Effector memory CD4-positive, alpha-beta T cell (primary cell): Measurements from ENCODE around the gene R3HCC1L.

Source experiments
- DNase-seq, 3 donors: peaks; one replicate each; pipeline ENCODE4 v3.0.0-alpha.2; 2020
- H3K27ac ChIP-seq: 2 replicates; pipeline ENCODE4 v1.7.0; 2013; ENCODE audit warnings: mild to moderate bottlenecking, low read length, moderate library complexity; ENCODE audit not compliant: insufficient read depth, poor library complexity, severe bottlenecking
- H3K27me3 ChIP-seq: replicated peaks from 2 replicates; pipeline ENCODE4 v1.7.0; 2013; ENCODE audit warnings: mild to moderate bottlenecking, low read length; ENCODE audit not compliant: insufficient read depth, control insufficient read depth, poor library complexity, severe bottlenecking
- H3K36me3 ChIP-seq: 2 replicates; pipeline ENCODE4 v1.7.0; 2013; ENCODE audit warnings: mild to moderate bottlenecking, low read length, moderate library complexity; ENCODE audit not compliant: control insufficient read depth, insufficient read depth
- H3K4me1 ChIP-seq: 2 replicates; pipeline ENCODE4 v1.7.0; 2013; ENCODE audit warnings: low read length, mild to moderate bottlenecking; ENCODE audit not compliant: control insufficient read depth, insufficient read depth, poor library complexity, severe bottlenecking
- H3K4me3 ChIP-seq: 2 replicates; pipeline ENCODE4 v1.7.0; 2013; ENCODE audit warnings: low read length, low read depth, mild to moderate bottlenecking; ENCODE audit not compliant: insufficient read depth, poor library complexity, severe bottlenecking
- H3K9me3 ChIP-seq: 2 replicates; pipeline ENCODE4 v1.7.0; 2013; ENCODE audit warnings: mild to moderate bottlenecking, low read length, moderate library complexity; ENCODE audit not compliant: control insufficient read depth

Gene R3HCC1L

DNA sequence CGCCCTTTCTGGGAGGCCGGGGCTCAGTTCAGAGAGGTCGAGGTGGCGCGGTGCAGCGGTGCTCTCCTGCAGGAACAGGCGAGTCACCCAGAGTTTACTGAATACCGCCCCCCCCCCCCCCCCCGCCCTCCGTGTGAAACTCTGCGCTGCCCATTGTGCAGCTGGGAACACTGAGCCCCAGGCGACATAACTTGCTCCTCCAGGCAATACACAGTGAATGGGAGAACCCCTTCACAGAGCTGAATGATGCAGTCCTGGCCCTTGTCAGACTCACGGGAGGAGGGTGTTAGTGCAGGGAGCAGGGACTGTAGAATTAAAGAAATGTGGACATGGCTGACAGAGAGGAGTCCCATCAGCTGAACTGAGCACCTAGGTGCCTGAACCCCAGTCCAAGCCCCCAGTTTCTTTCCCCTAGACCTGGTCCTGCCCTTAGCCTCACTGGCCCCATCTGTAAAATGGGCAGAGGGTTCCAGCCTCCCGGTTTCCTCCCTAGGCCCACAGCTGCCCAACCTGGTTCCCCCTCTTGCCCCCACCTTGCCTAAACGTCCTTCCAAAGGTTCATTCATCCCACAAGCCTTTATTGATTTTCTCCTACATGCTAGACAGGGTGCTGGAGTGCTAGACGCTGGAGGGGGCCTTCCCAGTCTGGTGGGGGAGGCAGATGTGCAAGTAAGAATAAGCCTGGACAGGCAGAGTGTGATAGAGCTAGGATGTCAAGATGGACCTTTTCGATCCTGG is 134.4 kb downstream of the R3HCC1L start:
- Histone ChIP-seq H3K27ac (no peak overlapping the region), H3K9me3 (no peaks in the 10 kb centered on the region), H3K4me3 (no peak overlapping the region), H3K27me3 (peaks cover 18% of the 10 kb centered on the region), H3K4me1 (peaks cover 3% of the 10 kb centered on the region), H3K36me3 (no peaks in the 10 kb centered on the region)
- DNase-seq, result no peak

- H3K27me3 ChIP-seq, result peaks cover 18% of the 10 kb centered on the region
- no peaks in the 10 kb centered on the region for H3K36me3 ChIP-seq
- peaks cover 3% of the 10 kb centered on the region for H3K4me1 ChIP-seq
- H3K27ac ChIP-seq, result no peak overlapping the region
- H3K4me3 ChIP-seq, result no peak overlapping the region
- no peaks in the 10 kb centered on the region for H3K9me3 ChIP-seq
- DNase-seq, result no peak
Observed at GRCh38 chr10:98269435-98269912, 135.0 kb downstream of the R3HCC1L start.

- peaks cover 3% of the 10 kb centered on the region for H3K4me1 ChIP-seq
- H3K36me3 ChIP-seq, result no peaks in the 10 kb centered on the region
- H3K27ac ChIP-seq, result no peak overlapping the region
- DNase-seq, result no peak
- no peak overlapping the region for H3K4me3 ChIP-seq
- peaks cover 18% of the 10 kb centered on the region for H3K27me3 ChIP-seq
- H3K9me3 ChIP-seq, result no peaks in the 10 kb centered on the region
Observed at GRCh38 chr10:98270073-98270740, 135.8 kb downstream of the R3HCC1L start.

GRCh38 chr10:98270786-98271185 is 136.3 kb downstream of the R3HCC1L start:
- H3K27me3 ChIP-seq, result peaks cover 18% of the 10 kb centered on the region
- no peak overlapping the region for H3K4me3 ChIP-seq
- DNase-seq, result no peak
- no peaks in the 10 kb centered on the region for H3K36me3 ChIP-seq
- H3K9me3 ChIP-seq, result no peaks in the 10 kb centered on the region
- H3K4me1 ChIP-seq, result peaks cover 3% of the 10 kb centered on the region
- no peak overlapping the region for H3K27ac ChIP-seq

GRCh38 chr10:98272245-98272644 is 137.8 kb downstream of the R3HCC1L start:
- no peak overlapping the region for H3K4me3 ChIP-seq
- peaks cover 3% of the 10 kb centered on the region for H3K4me1 ChIP-seq
- no peaks in the 10 kb centered on the region for H3K9me3 ChIP-seq
- DNase-seq, result no peak
- no peaks in the 10 kb centered on the region for H3K36me3 ChIP-seq
- H3K27me3 ChIP-seq, result peaks cover 18% of the 10 kb centered on the region
- H3K27ac ChIP-seq, result no peak overlapping the region

GRCh38 chr10:98272656-98273055 is 138.2 kb downstream of the R3HCC1L start:
- Histone ChIP-seq H3K4me1 (peaks cover 3% of the 10 kb centered on the region), H3K36me3 (no peaks in the 10 kb centered on the region), H3K9me3 (no peaks in the 10 kb centered on the region), H3K27ac (no peak overlapping the region), H3K27me3 (peaks cover 16% of the 10 kb centered on the region), H3K4me3 (no peak overlapping the region)
- DNase-seq, result no peak

GRCh38 chr10:98273057-98273850 is 138.8 kb downstream of the R3HCC1L start:
- H3K27me3 ChIP-seq, result peaks cover 12% of the 10 kb centered on the region
- no peak for DNase-seq
- H3K36me3 ChIP-seq, result no peaks in the 10 kb centered on the region
- no peaks in the 10 kb centered on the region for H3K4me1 ChIP-seq
- H3K9me3 ChIP-seq, result no peaks in the 10 kb centered on the region
- H3K4me3 ChIP-seq, result no peak overlapping the region
- H3K27ac ChIP-seq, result no peak overlapping the region

- Histone ChIP-seq H3K36me3 (no peaks in the 10 kb centered on the region), H3K9me3 (no peaks in the 10 kb centered on the region), H3K27ac (no peak overlapping the region), H3K27me3 (peaks cover 2% of the 10 kb centered on the region), H3K4me3 (no peak overlapping the region), H3K4me1 (no peaks in the 10 kb centered on the region)
- no peak for DNase-seq
Observed at GRCh38 chr10:98274562-98274961, 140.1 kb downstream of the R3HCC1L start.

DNA sequence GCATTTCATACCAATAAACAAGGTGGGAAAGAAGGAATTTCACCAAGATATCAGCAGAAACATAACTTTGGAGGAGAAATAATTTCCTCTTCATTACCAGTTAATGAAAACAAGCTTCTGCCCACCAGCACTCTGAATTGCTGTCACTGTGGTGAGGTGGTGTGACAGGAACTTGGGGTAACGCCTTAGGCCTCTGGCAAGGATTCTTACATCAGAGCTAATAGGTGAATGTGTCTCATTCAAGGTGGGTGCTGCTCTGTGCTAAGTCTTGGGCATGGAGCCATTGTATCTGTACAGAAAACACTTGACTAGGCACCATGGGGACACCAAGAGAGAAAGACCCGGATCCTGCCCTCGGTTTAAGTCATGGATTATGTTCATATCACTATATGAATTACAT is 141.9 kb downstream of the R3HCC1L start:
- H3K36me3 ChIP-seq, result no peaks in the 10 kb centered on the region
- no peak for DNase-seq
- H3K27ac ChIP-seq, result no peak overlapping the region
- H3K9me3 ChIP-seq, result no peaks in the 10 kb centered on the region
- H3K4me3 ChIP-seq, result no peak overlapping the region
- no peaks in the 10 kb centered on the region for H3K27me3 ChIP-seq
- no peaks in the 10 kb centered on the region for H3K4me1 ChIP-seq

DNA sequence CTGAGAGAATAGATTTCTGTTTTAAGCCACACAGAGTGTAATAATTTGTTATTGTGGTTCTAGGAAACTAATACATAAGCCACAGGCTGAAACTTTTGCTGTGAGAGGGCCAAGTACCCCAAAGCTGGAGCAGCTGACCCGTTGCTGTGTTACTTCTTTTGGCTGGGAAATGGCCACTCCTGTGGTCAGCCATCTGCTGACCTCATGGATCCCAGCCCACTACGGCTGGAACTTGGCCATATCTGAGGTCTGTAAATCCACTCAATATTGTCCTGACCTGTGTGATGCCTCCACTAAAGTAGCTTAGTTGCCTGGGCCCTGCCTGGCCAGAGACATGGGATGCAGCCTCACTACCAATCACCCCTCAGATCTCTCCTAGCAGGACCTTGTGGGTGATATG is 151.0 kb downstream of the R3HCC1L start:
- Histone ChIP-seq H3K27me3 (no peaks in the 10 kb centered on the region), H3K36me3 (no peaks in the 10 kb centered on the region), H3K4me1 (no peaks in the 10 kb centered on the region), H3K4me3 (no peak overlapping the region), H3K9me3 (no peaks in the 10 kb centered on the region), H3K27ac (no peak overlapping the region)
- no peak for DNase-seq
